Activated CD4-positive, alpha-beta memory T cell treated with anti-CD3 and anti-CD28 coated beads, Interleukin-2, amount 10 ng/mL, durations not matched to agents 7 days and 5 days (primary cell): ENCODE results near the gene USH2A. TPM values are rescaled to one million over a fixed set of nuclear protein-coding genes. Genes with fewer than 3 reads are reported as not detected.

Source experiments
- CTCF ChIA-PET: fragments of 350-600 bp; sonication (Branson Sonifier 250); formaldehyde crosslinking; loops from one replicate; lab custom pipeline; 2021; ENCODE audit warnings: antibody characterized with exemption, inconsistent platforms; lab: Charles Lee
- POLR2A ChIA-PET: fragments of 350-600 bp; sonication (Branson Sonifier 250); formaldehyde crosslinking; loops from one replicate; lab custom pipeline; 2021; ENCODE audit warnings: antibody characterized with exemption; lab: Charles Lee
- DNase-seq: peaks from one replicate; pipeline ENCODE4 v3.0.0-alpha.2; 2020
- H3K27ac Mint-ChIP-seq: one replicate; pipeline ENCODE4 v1.8.0; 2021; ENCODE audit warnings: mild to moderate bottlenecking, mixed read lengths
- H3K27me3 Mint-ChIP-seq: one replicate; pipeline ENCODE4 v1.8.0; 2021; ENCODE audit warnings: mixed read lengths
- H3K36me3 Mint-ChIP-seq: one replicate; pipeline ENCODE4 v1.8.0; 2021; ENCODE audit warnings: low read depth, mixed read lengths
- H3K4me1 Mint-ChIP-seq: one replicate; pipeline ENCODE4 v1.8.0; 2021; ENCODE audit warnings: mixed read lengths
- H3K4me3 Mint-ChIP-seq: one replicate; pipeline ENCODE4 v1.8.0; 2021; ENCODE audit warnings: mild to moderate bottlenecking, mixed read lengths
- H3K9me3 Mint-ChIP-seq: one replicate; pipeline ENCODE4 v1.8.0; 2021; ENCODE audit warnings: mixed read lengths
- total RNA-seq, 2 experiments: library from RNA; stranded (reverse); gene quantifications; one replicate each; pipeline ENCODE4 v1.2.3, GENCODE V29; 2021

USH2A gene
- total RNA-seq, 2 experiments from 2014 or later, result not detected

DNA sequence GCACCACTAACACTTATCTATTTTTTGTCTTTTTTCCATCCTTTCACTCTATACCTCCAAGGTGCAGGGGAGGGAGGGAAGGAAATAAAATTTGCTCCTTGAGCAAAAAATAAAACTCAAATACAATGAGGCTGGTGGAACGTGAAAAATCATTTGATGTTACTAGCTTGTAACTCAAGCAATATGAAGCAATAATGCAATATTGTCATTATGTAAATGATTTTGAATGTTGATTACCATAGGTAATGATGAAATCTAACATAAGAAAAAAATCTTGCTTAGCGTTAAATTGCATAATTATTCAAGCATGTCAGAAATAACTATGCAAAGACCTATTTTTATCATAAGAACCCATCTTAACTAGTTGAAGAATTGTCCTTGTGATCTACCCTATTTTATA, 578.5 kb downstream of the USH2A start:
- DNase-seq, result no peak
- CTCF ChIA-PET, result no interaction called here
- no peak overlapping the region for H3K27ac Mint-ChIP-seq
- H3K36me3 Mint-ChIP-seq, result no peaks in the 10 kb centered on the region
- no peaks in the 10 kb centered on the region for H3K9me3 Mint-ChIP-seq
- H3K4me3 Mint-ChIP-seq, result no peak overlapping the region
- H3K4me1 Mint-ChIP-seq, result no peaks in the 10 kb centered on the region
- no peaks in the 10 kb centered on the region for H3K27me3 Mint-ChIP-seq
- POLR2A ChIA-PET, result no interaction called here

DNA sequence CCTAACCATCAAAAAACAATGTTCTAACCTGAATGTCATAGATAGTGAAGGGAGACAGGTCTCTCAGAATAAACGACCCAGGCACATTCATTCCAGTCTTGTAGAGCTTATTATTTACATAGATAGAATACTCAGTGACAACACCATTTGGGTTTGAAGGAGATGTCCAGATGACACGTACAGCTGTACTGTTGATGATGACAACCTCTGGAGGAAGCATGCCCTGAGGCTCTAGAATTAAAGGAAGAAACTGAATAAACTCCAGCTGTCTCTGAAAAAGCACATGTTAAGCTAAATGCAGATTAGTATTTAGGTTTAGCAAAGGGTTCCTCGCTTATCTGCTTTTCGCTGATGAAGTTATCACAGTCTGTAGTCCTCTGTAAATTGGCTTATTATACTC, 579.0 kb downstream of the USH2A start:
- Mint-ChIP-seq H3K9me3 (no peaks in the 10 kb centered on the region), H3K27me3 (no peaks in the 10 kb centered on the region), H3K4me3 (no peak overlapping the region), H3K4me1 (no peaks in the 10 kb centered on the region), H3K27ac (no peak overlapping the region), H3K36me3 (no peaks in the 10 kb centered on the region)
- DNase-seq, result no peak
- ChIA-PET CTCF (no interaction called here), POLR2A (no interaction called here)

DNA sequence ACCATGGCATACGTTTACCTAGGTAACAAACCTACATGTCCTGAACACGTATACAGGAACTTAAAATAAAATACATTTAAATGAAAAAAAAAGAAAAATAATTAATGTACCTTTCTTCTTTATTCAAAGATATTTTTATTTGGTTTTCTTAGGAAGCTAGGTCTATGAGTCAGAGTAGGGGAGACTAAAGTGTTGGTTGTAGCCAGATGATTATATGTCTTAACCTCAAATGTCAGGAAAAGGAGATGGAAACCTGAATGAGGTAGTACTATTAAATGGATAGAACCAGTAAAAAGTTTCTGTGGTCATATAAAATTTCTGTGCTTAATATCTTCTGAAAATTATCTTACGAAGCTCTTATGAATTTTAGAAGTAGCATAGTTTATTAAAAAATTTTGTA, 580.3 kb downstream of the USH2A start:
- ChIA-PET POLR2A (no interaction called here), CTCF (no interaction called here)
- Mint-ChIP-seq H3K27me3 (no peaks in the 10 kb centered on the region), H3K36me3 (no peaks in the 10 kb centered on the region), H3K4me1 (no peaks in the 10 kb centered on the region), H3K9me3 (peaks cover 2% of the 10 kb centered on the region), H3K27ac (no peak overlapping the region), H3K4me3 (no peak overlapping the region)
- DNase-seq, result no peak

DNA sequence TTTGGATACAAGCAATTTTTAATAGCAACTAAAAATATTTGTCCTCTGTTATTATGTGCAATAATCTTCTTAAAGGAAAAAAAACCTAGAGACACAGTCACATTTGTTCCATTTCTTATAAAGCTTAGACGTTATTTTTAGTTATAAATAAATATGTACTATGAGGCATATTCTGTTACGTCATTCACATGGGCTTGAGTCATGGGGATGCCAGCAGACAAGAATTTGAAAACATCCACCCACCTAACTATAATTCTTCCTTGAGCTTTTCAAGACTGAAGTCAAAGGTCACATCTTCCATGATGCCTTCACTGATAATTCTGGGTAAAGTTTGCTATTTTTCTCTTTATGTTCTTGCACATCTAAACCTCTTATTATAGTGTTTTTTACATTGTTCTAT, 587.3 kb downstream of the USH2A start:
- Mint-ChIP-seq H3K4me3 (no peak overlapping the region), H3K4me1 (no peaks in the 10 kb centered on the region), H3K9me3 (peaks cover 4% of the 10 kb centered on the region), H3K36me3 (no peaks in the 10 kb centered on the region), H3K27me3 (no peaks in the 10 kb centered on the region), H3K27ac (no peak overlapping the region)
- POLR2A ChIA-PET, result no interaction called here
- no peak for DNase-seq
- CTCF ChIA-PET, result no interaction called here

DNA sequence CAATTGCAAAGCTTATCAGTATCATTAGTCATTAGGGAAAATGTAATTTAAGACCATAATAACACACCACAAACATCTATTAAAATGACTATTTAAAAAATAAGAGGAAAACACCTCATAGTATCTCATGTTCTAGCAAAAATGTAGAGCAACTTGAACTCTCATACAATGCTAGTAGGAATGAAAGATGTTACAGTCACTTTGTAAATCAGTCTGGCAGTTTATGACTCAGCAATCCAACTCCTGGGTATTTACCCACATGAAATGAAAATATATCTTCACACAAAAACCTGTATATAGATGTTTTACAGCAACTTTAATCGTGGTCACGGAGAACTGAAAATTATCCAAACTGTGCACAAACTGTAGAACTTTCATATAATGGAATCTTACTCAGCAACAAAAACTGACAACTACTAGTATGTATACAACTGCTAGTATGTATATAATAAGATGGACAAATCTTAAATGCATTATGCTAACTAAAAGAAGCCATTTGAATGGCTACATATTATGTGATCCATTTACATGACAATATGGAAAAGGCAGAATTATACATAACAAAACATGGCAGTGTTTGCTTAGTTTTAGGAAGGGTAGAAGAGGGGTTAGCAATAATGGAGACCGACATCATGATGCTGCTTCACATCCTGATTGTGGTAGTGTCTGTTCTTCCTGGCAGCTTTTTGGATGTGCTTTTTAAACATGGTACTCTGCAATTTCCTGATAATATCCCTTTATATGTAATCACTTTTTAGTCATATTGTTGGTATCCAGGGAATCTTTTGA, 589.1 kb downstream of the USH2A start:
- H3K9me3 Mint-ChIP-seq, result peaks cover 6% of the 10 kb centered on the region
- no peaks in the 10 kb centered on the region for H3K4me1 Mint-ChIP-seq
- ChIA-PET POLR2A (no interaction called here), CTCF (no interaction called here)
- H3K36me3 Mint-ChIP-seq, result no peaks in the 10 kb centered on the region
- no peak overlapping the region for H3K4me3 Mint-ChIP-seq
- DNase-seq, result no peak
- no peak overlapping the region for H3K27ac Mint-ChIP-seq
- no peaks in the 10 kb centered on the region for H3K27me3 Mint-ChIP-seq

DNA sequence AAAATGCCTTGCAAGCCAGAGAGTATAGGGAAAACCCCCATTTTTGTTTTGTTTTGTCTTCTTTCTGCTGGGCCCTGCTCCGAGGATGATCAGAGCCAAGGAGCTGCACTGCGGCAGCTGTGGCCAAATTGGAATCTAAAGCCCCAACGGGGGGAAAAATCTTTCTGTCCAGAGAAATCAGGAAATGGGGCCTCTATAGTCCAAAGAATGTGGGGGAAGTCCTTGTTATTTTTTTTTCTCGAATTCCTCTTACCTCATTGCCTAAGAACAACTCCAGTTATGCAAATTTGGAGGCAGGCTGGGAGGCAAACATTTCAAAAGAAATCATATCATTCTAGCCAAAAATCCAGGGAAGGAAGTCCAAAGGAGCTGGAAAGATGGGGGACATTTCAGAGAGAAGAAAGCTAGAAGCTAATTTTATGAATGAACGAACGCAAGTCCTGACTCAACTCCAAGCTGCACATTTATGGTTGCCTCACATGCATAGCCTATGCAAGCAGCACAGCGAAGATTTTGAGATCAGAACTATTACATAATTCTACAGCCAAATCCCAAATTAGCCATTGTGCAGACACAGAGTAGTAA, 592.9 kb downstream of the USH2A start:
- ChIA-PET CTCF (no interaction called here), POLR2A (no interaction called here)
- H3K4me3 Mint-ChIP-seq, result no peak overlapping the region
- DNase-seq, result no peak
- H3K9me3 Mint-ChIP-seq, result peaks cover 5% of the 10 kb centered on the region
- H3K27me3 Mint-ChIP-seq, result no peaks in the 10 kb centered on the region
- H3K4me1 Mint-ChIP-seq, result no peaks in the 10 kb centered on the region
- no peaks in the 10 kb centered on the region for H3K36me3 Mint-ChIP-seq
- no peak overlapping the region for H3K27ac Mint-ChIP-seq

DNA sequence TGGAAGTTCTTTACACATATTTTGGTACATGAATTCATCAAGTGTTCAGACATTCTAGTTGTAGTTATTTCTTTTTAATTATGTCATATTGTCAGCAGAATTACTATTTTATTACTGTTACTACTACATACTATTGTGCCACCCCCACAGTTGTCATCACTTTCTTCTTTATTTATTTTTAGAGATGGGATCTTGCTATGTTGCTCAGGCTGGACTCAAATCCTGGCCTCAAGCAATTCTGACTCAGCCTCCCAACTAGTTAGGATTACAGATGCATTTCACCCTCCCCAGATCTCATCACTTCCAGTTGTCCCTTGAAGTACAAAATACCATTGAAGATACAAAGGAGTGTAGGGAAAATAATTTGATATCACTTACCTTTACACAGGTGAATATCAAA, 598.2 kb downstream of the USH2A start:
- CTCF ChIA-PET, result no interaction called here

DNA sequence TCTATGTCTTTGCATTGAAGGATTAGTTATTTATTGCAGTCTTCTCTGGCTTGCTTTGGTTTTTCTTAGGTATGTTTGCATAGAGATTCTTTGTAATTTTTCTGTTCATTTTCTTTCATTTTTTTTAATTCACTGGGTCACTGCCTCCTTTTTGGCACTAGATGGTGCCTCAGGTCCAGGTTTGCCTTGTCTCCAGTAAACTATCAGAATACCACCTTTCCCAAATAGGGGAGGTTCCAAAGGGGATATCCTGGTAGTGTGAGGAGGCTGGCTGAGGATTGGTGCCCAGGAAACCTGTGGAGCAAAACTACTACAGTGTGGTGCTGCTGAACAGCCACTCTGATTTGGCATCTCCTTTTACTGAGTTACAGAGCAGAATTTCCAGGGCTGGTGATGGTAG, 599.0 kb downstream of the USH2A start:
- no peak overlapping the region for H3K4me3 Mint-ChIP-seq
- H3K9me3 Mint-ChIP-seq, result peaks cover 8% of the 10 kb centered on the region
- ChIA-PET CTCF (no interaction called here), POLR2A (no interaction called here)
- no peak overlapping the region for H3K27ac Mint-ChIP-seq
- DNase-seq, result no peak
- no peaks in the 10 kb centered on the region for H3K36me3 Mint-ChIP-seq
- no peaks in the 10 kb centered on the region for H3K27me3 Mint-ChIP-seq
- no peaks in the 10 kb centered on the region for H3K4me1 Mint-ChIP-seq

More for the DNA sequence above, 598.2 kb downstream of the USH2A start:
- peaks cover 10% of the 10 kb centered on the region for H3K9me3 Mint-ChIP-seq
- no peak overlapping the region for H3K4me3 Mint-ChIP-seq
- H3K36me3 Mint-ChIP-seq, result no peaks in the 10 kb centered on the region
- POLR2A ChIA-PET, result no interaction called here
- no peaks in the 10 kb centered on the region for H3K27me3 Mint-ChIP-seq
- DNase-seq, result no peak
- H3K4me1 Mint-ChIP-seq, result no peaks in the 10 kb centered on the region
- H3K27ac Mint-ChIP-seq, result no peak overlapping the region

DNA sequence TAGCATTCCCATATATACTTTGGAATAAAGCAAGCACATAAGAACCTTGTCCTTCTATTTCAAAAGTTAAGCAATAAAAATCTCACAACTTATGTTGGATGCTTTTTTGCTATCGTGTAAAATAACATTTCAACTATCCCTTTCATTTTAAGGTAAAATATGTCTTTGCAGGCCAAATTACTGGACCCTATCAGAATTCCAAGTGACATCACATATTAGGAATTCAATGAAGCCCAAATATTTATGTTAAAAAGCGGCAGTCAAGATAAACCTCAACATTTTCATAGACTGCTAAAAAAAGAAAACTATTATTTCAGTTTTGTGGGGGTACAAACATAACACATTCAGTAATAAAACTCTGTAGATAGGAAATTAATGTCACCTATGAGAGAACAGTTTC, 604.1 kb downstream of the USH2A start:
- Mint-ChIP-seq H3K27ac (no peak overlapping the region), H3K36me3 (no peaks in the 10 kb centered on the region), H3K9me3 (peaks cover 4% of the 10 kb centered on the region), H3K4me3 (no peak overlapping the region), H3K27me3 (no peaks in the 10 kb centered on the region), H3K4me1 (no peaks in the 10 kb centered on the region)
- no peak for DNase-seq
- ChIA-PET POLR2A (no interaction called here), CTCF (no interaction called here)

DNA sequence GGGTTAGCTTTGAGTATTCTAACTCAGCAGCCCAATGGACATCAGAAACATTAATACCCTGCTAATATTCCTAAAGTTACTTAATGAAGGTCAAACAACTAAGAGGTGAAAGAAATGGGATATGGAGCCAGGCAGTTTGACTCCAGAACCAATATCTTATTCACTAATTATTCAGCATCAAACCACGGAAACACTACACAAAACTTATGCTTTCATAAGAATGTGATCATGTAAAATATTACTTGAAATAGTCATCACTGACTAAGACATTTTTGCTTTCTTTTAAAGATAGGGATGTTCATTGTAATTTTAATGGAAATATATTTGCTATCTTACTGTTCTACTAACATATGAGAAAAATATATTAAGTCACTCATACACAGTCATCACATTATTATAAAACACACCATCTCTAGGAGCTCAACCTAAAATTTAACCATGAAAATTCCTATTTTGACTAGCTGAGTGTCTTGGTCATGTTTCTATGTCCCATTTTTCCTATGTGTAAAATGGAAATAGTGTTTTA, 615.3 kb downstream of the USH2A start:
- Mint-ChIP-seq H3K4me3 (no peak overlapping the region), H3K9me3 (peaks cover 18% of the 10 kb centered on the region), H3K27me3 (no peaks in the 10 kb centered on the region), H3K4me1 (no peaks in the 10 kb centered on the region), H3K36me3 (no peaks in the 10 kb centered on the region), H3K27ac (no peak overlapping the region)
- no peak for DNase-seq
- ChIA-PET POLR2A (no interaction called here), CTCF (no interaction called here)

DNA sequence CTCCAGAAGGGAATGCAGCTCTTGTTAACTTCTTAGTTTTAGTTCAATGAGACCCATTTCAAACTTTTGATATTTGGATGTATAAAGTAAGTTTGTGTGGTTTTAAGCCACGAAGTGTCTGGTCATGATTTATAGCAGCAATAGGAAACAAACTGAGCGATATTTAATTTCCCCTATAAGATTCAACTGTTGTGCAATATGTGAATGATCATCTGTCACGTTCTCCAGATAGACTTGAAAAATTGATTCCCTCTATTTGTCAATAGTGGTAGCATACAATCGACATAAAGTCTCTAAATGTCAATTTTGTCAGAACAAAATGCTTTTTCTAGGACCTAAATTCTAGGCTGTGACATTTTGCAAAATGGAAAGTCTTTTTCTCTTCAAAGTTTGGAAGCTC, 616.0 kb downstream of the USH2A start:
- Mint-ChIP-seq H3K4me3 (no peak overlapping the region), H3K27ac (no peak overlapping the region), H3K4me1 (no peaks in the 10 kb centered on the region), H3K36me3 (no peaks in the 10 kb centered on the region), H3K9me3 (peaks cover 11% of the 10 kb centered on the region), H3K27me3 (no peaks in the 10 kb centered on the region)
- DNase-seq, result no peak
- ChIA-PET POLR2A (no interaction called here), CTCF (no interaction called here)

DNA sequence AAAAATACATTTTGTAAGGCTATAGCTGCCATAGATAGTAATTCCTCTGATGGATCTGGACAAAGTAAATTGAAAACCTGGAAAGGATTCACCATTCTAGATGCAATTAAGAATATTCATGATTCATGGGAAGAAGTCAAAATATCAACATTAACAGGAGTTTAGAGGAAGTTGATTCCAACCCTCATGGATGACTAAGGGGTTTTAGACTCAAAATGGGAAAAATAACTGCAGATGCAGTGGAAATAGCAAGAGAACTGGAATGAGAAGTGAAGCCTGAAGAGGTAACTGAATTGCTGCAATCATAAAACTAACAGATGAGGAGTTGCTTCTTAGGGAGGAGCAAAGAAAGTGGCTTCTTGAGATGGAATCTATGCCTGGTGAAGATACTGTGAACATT, 625.4 kb downstream of the USH2A start:
- ChIA-PET POLR2A (no interaction called here), CTCF (no interaction called here)
- H3K4me3 Mint-ChIP-seq, result no peak overlapping the region
- H3K27me3 Mint-ChIP-seq, result no peaks in the 10 kb centered on the region
- no peaks in the 10 kb centered on the region for H3K36me3 Mint-ChIP-seq
- DNase-seq, result no peak
- H3K4me1 Mint-ChIP-seq, result no peaks in the 10 kb centered on the region
- H3K27ac Mint-ChIP-seq, result no peak overlapping the region
- H3K9me3 Mint-ChIP-seq, result peaks cover 6% of the 10 kb centered on the region

DNA sequence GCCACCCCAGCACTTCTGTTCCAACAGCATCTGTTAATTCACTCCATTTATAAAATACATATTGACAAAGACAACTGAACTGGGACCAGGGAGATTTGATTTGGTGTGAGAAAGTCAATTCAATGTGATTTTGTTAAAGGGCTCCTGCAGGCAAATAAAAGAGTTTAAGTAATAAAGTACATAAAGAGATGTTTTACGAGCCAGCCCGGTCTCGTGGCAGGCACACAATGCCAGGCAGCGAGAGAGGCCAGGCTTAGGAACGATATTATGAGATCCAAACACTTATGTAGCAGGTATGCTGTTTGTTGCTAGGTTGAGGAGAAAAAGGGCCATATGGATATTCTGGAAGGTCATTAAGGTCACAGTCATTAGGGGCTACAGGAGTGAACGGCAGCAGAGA, 629.1 kb downstream of the USH2A start:
- Mint-ChIP-seq H3K36me3 (no peaks in the 10 kb centered on the region), H3K4me1 (no peaks in the 10 kb centered on the region), H3K9me3 (peaks cover 2% of the 10 kb centered on the region), H3K27ac (no peak overlapping the region), H3K27me3 (no peaks in the 10 kb centered on the region), H3K4me3 (no peak overlapping the region)
- POLR2A ChIA-PET, result no interaction called here
- no peak for DNase-seq
- CTCF ChIA-PET, result no interaction called here

DNA sequence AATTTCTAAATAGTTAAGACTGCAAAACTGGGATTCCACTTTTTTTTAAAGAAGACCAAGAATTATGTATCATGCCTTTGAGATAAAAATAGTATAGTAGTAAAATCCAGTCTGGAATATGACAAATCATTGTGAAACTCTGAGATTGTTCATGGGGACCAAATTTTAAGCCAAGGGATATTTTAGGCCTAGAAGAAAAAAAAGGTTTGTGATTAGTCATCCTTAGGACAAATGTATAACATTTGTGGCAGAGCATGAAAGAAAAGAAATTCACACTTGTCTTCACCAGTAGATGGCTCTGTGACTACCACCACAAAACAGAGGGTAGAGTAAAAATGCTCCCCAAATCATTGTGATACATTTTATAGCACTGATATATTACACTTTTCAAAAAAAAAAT, 630.1 kb downstream of the USH2A start:
- Mint-ChIP-seq H3K9me3 (peaks cover 2% of the 10 kb centered on the region), H3K36me3 (no peaks in the 10 kb centered on the region), H3K4me3 (no peak overlapping the region), H3K4me1 (no peaks in the 10 kb centered on the region), H3K27ac (no peak overlapping the region), H3K27me3 (no peaks in the 10 kb centered on the region)
- ChIA-PET POLR2A (no interaction called here), CTCF (no interaction called here)
- DNase-seq, result no peak
